Measurements from ENCODE around the gene PGM1. TPM values are rescaled to one million over a fixed set of nuclear protein-coding genes. Genes with fewer than 3 reads are reported as not detected.

The PGM1 gene
- total and polyA plus RNA-seq, 10 of the 15 experiments (the other 5 are each of a cell fraction or from before 2014, with no cell fraction given): 22.5 to 72.6 (median 50.8) TPM

DNA sequence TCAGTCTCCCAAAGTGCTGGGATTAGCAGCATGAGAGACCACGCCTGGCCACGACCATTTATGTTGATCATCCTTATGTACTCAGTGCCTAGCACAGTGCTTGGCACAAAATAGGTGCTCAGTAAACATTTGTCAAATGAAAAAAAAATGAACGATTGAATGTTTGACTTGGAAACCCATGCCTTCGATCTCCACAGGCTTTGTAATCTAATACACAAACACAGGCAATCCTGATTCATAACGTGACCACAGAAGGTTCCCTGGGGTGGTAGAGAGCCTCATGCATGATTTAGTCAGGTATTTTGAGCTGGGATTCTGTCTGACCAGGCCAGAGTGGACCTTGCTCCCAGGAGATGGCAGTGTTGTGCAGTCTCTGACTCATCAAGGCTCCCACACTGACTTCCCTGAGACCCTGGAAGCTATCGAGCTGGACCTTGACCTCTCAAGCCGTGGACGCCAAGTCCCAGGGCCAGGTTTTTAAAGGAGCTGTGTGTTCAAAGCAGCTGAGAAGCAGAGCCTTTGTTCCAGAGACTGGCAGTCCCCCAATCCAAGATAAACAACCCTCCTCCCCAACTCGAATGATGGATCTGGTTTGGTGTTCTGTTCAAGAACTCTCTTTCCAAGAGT, 81.1 kb downstream of the PGM1 start:
- no peak overlapping the region for H3K27ac ChIP-seq (ENCODE audit: control insufficient read depth, insufficient read depth)
- CTCF ChIA-PET: interaction anchor here (0.7 to 2.5 kb wide), 18 partner anchors 10 to 572 kb away, joined by 3 to 24 read pairs (median 4); no protein-coding TSS in a partner anchor
- DNase-seq (ENCODE audit: low read depth, low spot score) (no peak), FAIRE-seq (peak; percentile 81), ATAC-seq (peak; percentile 94)
- POLR2A ChIA-PET: no interaction called here
- H3K4me3 ChIP-seq: no peak overlapping the region
- intact Hi-C loops (cut with micrococcal nuclease; ENCODE audit: unreplicated experiment): loop anchor here (5.0 kb wide), 2 partner anchors 243 to 463 kb away; no protein-coding TSS in a partner anchor
- no peaks in the 10 kb centered on the region for H3K36me3 ChIP-seq (ENCODE audit: control insufficient read depth in 2 of 2, insufficient read depth in 2 of 2, low read length in 1 of 2)
- no peaks in the 10 kb centered on the region for H3K79me2 ChIP-seq (ENCODE audit: control insufficient read depth, insufficient read depth, low read length)
- no peaks in the 10 kb centered on the region for H3K4me1 ChIP-seq (ENCODE audit: control insufficient read depth, insufficient read depth, low read length)
- RAD21 ChIA-PET (ENCODE audit: unreplicated experiment): interaction anchor here (0.7 to 1.6 kb wide), 10 partner anchors 18 to 572 kb away, joined by 3 to 9 read pairs (median 3); no protein-coding TSS in a partner anchor
- H4K20me1 ChIP-seq (ENCODE audit: control insufficient read depth, insufficient read depth): no peaks in the 10 kb centered on the region
- BruUV-seq (replicated peaks): no TSS peak
- H3K27me3 ChIP-seq (replicated peaks in 1 of 2; ENCODE audit: control insufficient read depth in 2 of 2, insufficient read depth in 2 of 2, low read length in 1 of 2): no peaks in the 10 kb centered on the region
- SMC1A ChIA-PET (ENCODE audit: uncharacterized antibody, unreplicated experiment): interaction anchor here (0.6 to 1.9 kb wide), 11 partner anchors 8 to 572 kb away, joined by 3 to 12 read pairs (median 4); no protein-coding TSS in a partner anchor
- H3K9ac ChIP-seq (ENCODE audit: control insufficient read depth, insufficient read depth, low read length): no peak overlapping the region
- peak; percentile 50 for TF ChIP-seq RAD21 (IDR thresholded peaks at IDR 0.05; ENCODE audit: insufficient read depth, low read depth, low read length)
- TF ChIP-seq, protein P1, sequence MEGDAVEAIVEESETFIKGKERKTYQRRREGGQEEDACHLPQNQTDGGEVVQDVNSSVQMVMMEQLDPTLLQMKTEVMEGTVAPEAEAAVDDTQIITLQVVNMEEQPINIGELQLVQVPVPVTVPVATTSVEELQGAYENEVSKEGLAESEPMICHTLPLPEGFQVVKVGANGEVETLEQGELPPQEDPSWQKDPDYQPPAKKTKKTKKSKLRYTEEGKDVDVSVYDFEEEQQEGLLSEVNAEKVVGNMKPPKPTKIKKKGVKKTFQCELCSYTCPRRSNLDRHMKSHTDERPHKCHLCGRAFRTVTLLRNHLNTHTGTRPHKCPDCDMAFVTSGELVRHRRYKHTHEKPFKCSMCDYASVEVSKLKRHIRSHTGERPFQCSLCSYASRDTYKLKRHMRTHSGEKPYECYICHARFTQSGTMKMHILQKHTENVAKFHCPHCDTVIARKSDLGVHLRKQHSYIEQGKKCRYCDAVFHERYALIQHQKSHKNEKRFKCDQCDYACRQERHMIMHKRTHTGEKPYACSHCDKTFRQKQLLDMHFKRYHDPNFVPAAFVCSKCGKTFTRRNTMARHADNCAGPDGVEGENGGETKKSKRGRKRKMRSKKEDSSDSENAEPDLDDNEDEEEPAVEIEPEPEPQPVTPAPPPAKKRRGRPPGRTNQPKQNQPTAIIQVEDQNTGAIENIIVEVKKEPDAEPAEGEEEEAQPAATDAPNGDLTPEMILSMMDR (IDR thresholded peaks at IDR 0.05 in 2 of 3, conservative IDR thresholded peaks at IDR 0.05 in 1 of 3; ENCODE audit: control insufficient read depth in 2 of 3, extremely low read depth in 1 of 3, insufficient read depth in 1 of 3, low read depth in 3 of 3, low read length in 3 of 3): peak; percentile 42 to 60 (median 42); a peak in 5 of 6 replicates
- peak; percentile 35; the same call in 1 of the 2 replicates for TF ChIP-seq SMC3 (IDR thresholded peaks at IDR 0.05; ENCODE audit: borderline replicate concordance, low read length)
- 0 out of 4 replicates have a peak, but pooled peaks of 1 of the 2 experiments have one; percentile 3 for TF ChIP-seq SRF (IDR thresholded peaks at IDR 0.05; ENCODE audit: low read depth in 2 of 2, low read length in 2 of 2)
- no peak for TF ChIP-seq NR2C1 (IDR thresholded peaks at IDR 0.05)
- peak; percentile 42; the same call in 1 of the 2 replicates for TF ChIP-seq JUNB (IDR thresholded peaks at IDR 0.05)
- TF ChIP-seq RAD51 (IDR thresholded peaks at IDR 0.05): no peak
- peak; percentile 70 for TF ChIP-seq RUNX3 (IDR thresholded peaks at IDR 0.05; ENCODE audit: low read length)
- TF ChIP-seq POLR2A (IDR thresholded peaks at IDR 0.05; ENCODE audit: low read depth, low read length): no peak
- peak; percentile 63; the same call in 1 of the 2 replicates for TF ChIP-seq IRF4 (IDR thresholded peaks at IDR 0.05; ENCODE audit: low read depth, low read length)
- 20% methylated on average over 9 of the region's 9 CpGs for WGBS (ENCODE audit: insufficient coverage, insufficient replicate concordance, low lambda C conversion rate, missing lambda C conversion rate)
- no peak overlapping the region for H2AFZ ChIP-seq (ENCODE audit: control insufficient read depth, low read depth, low read length)
- no peak overlapping the region for H3K4me2 ChIP-seq (ENCODE audit: control insufficient read depth, insufficient read depth)
- in situ Hi-C loops (cut with MboI): no loop called here
- no peaks in the 10 kb centered on the region for H3K9me3 ChIP-seq (replicated peaks; ENCODE audit: control insufficient read depth, insufficient read depth, low read length)

All from GM12878 (cell line).